Fibroblast of skin of abdomen (primary cell): Measurements from ENCODE around the gene CYTH2.

Source experiments
- DNase-seq: peaks from one replicate; pipeline ENCODE4 v3.0.0-alpha.2; 2013

The CYTH2 gene

DNA sequence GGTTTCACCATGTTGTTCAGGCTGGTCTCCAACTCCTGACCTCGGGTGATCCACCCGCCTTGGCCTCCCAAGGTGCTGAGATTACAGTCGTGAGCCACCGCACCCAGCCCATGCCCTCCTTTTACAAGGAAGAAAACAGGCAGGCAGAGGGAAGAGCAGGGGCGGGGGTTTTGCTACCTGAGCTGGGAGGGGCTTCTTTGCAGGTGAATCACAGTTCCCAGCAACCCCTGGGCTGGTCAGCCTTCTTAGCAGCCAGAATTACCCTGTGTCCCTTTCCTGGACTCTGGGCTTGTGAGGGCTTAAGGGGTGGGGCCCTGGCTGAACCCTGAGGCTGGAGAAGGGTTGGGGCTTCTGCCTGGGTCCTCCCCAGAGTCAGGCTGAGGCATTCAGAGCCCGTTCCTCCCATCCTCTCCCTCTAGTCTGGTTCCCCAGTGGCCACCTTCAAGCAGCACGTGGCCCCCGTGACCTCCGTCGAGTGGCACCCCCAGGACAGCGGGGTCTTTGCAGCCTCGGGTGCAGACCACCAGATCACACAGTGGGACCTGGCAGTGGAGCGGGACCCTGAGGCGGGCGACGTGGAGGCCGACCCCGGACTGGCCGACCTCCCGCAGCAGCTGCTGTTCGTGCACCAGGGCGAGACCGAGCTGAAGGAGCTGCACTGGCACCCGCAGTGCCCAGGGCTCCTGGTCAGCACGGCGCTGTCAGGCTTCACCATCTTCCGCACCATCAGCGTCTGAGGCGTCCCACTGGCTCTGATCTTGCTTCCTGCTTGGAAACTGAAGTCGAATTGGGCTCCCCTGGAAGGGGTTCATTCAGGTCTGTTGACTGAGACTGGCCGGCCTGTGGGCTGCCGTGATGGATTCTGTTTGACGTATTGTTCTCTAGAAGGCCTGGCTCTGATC lies 16.6 kb upstream of the CYTH2 start:
- DNase-seq: no peak

DNA sequence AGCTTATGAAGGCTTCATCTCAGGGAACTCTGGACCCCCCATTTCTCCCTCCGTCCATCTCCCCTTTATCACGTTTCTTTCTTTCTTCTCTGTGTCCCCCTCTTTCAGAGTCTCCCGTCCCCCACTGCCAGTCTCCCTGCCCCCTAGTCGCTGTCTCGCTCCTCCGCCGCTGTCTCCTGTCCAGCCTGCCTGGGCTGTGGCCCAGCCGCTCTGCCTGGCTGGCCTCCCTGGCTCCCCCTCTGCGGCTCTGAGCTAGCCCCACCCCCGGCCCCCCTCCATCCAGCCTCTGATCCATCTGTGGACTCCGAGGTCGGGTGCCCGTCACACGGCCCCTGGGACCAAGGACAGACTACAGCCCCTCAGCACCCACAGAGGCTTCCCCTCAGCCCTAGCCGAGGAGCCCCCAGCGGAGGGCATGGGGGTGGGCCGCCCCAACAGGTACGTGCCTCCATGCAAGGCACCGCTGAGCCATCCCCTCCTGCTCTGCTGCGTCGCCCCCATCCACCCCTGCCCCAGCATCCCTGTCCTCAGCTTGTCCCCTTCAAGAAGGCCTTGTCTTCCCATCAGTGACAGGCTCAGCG lies 14.9 kb upstream of the CYTH2 start:
- DNase-seq: no peak

DNA sequence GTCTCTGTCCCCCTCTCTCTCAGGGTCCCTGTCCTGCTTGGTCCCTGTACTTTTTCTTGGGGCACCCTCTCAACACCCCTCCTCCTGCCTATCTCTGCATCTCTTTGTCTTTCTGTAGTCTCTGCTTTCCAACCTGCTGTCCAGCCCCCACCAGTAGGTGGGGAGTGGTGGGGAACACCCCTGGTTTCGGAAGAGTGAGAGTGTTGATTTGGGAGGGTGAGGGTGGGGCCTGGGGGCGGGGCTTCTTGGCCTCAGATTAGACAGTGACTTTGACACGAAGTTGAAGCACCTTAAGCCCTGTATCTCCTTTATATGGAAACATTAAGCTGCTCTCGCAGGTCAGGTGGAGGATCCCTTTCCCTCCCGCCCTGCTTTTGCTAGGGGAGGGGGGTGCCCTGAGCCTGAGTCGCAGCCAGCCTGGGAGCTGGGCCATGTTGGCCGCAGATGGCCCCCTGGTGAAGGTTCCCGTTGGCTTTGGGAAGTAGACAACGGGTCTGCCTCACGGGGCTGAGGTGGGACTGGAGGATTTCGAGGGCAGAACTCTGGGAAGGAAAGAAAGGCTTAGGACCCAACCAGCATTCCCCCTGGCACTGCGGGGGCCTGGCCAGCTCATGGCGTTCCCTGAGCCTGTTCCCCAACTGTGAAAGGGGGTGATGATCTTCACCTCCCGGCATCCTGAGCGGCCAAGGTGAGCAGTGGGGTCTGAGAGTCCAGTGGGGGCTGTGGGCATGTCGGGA lies 13.8 kb upstream of the CYTH2 start, which contains the start of gene KCNJ14:
Gene KCNJ14 (plus strand): TSS at position 404 of the 737 bp plus-strand sequence. CDS start 6,151 bp downstream, outside the sequence.
- no peak for DNase-seq

DNA sequence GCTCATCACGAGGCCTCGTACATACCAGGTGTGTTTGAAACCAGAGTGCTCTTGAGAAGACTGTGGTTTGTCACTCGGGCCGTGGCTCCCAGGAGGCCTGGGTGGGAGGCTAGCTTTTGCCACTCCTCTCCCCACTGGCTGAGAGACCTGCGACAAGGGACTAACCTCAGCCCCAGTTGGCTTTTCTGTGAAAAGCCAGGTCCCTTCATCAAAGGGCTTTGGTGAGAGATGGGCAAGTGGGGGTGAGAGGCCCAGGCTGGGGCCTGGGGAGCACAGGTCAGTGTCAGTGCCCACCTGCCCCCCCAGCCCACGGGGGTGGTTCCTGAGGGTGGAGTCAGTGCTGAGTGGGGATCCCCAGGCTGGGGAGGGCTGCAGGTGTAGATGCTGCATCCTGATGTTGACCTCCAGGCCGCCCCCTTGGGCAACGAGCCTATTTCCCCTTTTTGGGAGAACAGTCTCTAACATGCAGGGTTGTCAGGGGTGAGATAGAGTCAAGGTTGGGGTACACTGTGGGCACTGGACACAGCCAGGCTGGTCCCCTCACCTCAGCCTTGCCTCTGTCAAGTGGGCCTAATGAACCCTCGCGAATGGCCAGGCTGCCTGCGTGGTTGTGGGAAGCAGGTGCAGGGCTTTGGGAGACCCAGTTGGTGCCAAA lies 13.1 kb upstream of the CYTH2 start:
- DNase-seq: no peak

DNA sequence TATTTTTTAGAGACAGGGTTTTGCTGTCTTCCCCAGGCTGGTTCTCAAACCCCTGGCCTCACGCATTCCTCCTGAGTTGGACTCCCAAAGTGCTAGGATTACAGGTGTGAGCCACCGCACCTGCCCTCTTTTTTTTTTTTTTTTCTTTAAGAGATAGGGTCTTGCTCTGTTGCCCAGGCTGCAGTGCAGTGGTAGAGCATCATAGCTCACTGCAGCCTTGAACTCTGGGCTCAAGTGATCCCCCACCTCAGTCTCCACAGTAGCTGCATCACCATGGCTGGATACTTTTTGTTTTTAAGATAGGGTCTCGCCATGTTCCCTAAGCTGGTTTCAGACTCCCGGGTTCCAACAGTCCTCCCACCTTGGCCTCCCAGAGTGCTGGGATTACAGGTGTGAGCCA lies 12.3 kb upstream of the CYTH2 start:
- no peak for DNase-seq

DNA sequence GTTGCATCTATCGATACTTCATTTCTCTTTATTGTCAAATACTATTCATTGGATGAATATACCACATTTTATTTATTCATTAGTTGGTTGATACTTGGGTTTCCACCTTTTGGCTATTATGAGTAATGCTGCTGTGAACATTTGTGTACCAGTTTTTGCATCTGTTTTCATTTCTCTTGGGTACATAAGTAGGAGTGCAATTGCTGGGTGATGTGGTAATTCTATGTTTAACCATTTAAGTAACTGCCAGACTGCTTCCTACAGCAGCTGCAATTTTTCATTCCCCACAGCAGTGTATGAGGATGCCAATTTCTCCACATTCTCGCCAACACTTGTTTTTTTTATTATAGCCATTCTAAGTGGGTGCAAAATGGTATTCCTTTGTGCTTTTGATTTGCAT lies 11.2 kb upstream of the CYTH2 start:
- no peak for DNase-seq

DNA sequence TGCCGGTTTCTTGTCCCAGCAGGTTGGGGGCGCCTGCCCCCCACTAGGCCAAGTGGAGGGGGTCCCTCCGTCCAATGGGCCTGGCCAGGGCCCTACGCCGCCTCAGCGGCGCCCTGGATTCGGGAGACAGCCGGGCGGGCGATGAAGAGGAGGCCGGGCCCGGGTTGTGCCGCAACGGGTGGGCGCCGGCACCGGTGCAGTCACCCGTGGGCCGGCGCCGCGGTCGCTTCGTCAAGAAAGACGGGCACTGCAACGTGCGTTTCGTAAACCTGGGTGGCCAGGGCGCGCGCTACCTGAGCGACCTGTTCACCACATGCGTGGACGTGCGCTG lies 7.6 kb upstream of the CYTH2 start:
- DNase-seq: no peak

DNA sequence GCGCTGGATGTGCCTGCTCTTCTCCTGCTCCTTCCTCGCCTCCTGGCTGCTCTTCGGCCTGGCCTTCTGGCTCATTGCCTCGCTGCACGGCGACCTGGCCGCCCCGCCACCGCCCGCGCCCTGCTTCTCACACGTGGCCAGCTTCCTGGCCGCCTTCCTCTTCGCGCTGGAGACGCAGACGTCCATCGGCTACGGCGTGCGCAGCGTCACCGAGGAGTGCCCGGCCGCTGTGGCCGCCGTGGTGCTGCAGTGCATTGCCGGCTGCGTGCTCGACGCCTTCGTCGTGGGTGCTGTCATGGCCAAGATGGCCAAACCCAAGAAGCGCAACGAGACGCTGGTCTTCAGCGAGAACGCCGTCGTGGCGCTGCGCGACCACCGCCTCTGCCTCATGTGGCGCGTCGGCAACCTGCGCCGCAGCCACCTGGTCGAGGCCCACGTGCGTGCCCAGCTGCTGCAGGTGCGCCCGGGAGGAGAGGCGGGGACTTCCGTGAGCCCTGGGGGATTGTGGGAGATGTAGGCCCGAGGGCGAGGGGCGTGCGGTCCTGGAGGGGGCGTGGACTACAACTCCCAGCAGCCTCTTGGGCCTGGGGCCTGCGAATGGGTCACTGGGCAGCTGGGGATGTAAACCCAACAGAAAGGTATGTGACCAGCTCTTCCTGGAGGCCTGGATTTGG lies 7.0 kb upstream of the CYTH2 start:
- DNase-seq: no peak

DNA sequence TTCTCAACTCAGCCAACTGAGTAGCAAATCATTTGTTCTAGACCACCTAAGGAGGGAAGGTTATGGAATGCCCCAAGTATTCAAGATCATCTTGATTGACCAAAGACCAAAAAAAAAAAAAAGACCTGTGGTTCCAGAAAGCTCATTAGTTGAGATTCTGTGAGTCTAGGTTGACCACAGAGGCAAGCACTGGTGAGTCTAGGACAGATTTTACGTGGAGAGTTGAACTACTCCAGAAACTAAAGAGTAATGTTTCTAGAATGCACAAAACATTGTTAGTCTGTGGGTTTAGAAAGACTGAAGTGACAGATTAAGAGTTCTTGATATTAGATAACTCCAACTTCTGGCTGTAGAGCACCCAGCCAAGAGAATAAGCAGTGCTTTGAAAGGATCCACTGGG lies 4.0 kb upstream of the CYTH2 start:
- no peak for DNase-seq

DNA sequence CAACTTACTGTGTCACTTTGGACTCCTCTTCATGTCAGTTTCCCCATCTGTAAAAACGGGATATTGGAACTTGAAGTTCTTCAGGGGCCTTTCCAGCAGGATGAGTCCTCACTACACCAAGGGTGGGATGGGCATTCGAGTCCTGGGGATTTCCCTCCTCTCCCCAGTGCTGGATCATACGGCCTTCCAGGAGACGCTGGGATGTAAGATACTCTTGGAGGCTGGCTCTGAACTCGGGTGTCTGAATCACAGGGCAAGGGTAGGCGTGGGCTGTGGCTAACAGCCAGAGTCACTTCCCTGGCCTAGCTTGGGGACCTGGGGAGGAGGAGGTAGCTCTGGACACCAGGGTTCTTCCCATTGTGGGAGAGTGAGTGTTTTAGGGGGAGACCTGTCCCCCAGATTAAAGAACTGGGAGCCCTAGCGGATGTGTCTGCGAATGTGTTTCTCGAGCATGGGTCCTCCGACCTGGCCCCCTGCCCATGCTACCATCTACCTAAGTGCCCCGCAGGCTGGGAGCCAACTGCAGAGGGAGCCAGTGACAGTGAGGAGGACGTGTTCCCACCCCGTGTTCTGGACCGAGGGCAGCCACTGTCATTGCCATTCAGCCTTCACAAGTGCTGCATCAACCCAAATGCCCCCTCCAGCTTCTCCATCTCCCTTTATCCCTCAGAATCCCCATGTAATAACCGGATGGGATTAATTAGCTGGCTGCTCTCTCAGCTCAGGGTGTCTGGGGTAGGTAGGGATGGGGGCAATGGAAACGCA lies 2.4 kb upstream of the CYTH2 start:
- no peak for DNase-seq

DNA sequence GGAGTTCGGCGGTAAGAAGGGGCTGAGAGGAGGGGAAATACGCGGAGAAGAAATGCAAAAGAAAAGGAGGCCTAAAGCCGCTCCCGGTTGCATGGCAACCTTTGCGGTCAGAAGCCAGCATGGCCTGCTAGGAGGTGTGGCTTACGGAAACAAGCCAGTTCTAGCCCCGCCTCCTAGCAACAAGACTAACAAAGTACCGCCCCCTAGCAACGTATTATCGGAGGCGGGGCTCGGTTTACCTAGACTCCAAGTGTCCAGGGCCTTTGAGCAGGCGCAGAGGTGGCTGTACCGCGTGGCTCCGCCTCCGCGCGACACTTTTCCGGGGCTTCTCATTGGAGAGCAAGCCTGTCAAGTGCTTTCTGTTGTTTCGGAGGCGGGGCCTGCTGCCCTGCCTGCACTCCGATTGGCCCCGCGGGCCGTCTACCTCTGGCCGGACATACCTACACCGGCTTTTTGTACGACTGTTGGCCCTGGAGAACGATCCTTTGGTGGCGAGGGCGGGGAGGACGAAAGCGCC lies 339 bp upstream of the CYTH2 start:
- DNase-seq: peak; percentile 100

DNA sequence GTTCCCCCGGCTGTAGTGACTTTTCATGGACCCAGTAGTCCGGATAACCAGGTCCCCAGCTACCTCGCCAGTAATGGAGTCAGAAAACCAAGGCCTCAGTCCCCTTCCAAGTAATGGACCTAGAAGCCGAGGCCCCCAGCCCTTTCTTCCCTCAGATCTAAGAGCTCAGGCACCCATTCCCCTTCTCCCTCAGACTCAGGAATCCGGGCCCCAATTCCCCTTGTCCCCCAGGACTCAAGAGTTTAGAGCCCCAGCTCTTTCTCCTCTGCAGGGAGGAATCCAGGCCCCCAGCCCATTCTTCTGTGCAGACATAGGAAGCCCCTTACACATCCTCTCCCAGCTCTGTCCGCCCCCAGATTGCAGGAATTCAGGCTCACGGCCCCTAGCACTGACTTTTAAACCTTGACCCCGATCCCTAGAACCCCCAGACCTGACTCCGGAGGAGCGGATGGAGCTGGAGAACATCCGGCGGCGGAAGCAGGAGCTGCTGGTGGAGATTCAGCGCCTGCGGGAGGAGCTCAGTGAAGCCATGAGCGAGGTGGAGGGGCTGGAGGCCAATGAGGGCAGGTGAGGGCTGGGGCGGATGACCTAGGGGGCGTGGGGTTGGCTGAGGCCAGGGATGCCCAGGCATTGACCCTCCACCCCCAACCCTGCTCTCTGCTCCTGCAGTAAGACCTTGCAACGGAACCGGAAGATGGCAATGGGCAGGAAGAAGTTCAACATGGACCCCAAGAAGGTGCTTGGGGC lies 938 bp downstream of the CYTH2 start:
- no peak for DNase-seq

DNA sequence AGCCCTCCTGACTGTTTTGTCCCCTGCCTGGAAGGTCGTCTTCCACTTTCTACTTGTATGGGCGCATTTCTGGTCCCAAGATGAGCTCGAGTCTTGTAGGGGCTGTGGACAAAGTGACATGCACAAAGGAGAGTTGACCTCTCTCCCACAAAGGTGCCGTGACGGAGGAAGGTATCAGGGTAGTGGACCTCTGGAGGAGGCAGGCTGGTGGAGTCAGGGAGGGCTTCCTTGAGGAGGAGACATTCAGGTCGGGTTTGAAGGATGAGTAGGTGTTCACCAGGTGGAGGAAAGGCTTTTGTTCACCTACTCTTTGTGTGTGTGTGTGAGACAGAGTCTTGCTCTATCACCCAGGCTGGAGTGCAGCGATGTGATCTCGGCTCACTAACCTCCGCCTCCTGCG lies 1.7 kb downstream of the CYTH2 start:
- no peak for DNase-seq

DNA sequence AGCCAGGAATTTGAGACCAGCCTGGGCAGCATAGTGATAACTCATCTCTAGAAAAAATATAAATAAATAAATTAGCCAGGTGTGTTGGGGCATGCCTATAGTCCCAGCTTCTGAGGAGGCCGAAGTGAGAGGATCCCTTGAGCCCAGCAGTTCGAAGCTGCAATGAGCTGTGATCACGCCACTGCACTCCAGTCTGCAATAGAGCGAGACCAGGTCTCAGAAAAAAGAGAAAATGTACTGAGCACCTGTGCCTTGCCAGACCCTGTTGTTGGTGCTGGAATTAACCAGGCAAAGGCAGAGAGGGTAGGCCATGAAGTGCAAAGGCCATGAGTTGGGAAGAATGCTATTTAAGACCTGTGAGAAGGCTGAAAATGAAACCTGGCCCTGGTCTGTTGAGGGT lies 2.7 kb downstream of the CYTH2 start:
- DNase-seq: no peak

DNA sequence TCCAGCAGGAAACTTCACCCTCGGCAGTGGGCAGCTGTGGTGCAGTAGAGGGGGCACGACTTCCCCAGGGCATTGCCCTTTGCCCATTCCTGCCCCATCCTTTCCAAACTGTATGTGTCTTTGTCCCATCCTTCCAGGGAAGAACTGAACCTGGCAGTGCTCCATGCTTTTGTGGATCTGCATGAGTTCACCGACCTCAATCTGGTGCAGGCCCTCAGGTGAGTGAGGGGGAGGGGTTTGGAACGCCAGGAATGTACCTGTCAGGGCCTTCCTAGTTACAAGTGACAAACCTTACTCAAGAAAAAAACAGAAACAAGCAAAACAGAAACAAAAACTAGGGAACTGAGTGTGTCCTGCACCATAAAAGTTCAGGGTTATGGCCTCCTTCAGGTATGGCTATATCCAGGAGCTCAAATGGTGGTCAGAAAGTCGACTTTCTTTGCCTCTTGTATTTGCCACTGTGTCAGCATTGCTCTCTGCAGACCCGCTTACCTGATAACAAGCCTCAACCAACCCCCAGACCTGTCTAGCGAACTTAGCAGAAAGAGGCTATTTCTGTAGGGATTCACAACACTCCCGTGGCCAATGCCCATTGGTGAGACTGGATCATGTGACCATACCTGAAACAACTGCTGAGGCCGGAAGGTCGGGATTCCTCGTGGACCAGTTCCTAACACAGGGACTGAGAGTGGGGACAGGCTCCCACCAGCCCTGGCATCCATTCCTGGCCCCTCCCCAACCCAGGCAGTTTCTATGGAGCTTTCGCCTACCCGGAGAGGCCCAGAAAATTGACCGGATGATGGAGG lies 4.2 kb downstream of the CYTH2 start:
- DNase-seq: no peak

DNA sequence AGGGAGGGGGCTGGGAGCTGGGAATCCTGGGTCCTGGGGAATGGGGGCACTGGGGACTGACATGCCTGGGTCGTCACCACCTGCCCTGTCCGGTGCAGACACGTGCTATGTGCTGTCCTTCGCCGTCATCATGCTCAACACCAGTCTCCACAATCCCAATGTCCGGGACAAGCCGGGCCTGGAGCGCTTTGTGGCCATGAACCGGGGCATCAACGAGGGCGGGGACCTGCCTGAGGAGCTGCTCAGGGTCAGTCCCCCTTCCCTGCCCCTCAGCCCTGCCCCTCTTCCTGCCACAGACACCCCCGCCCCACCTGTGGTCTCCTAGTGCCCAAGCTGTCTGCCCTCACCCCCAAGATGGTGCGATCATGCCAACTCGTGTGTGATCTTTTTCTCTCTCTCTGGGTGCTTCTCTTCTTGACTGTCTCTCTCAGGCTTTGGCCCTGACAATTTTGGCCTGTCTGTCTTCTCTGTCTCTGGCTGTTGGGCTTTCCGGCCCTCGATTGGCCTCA lies 5.0 kb downstream of the CYTH2 start:
- DNase-seq: no peak

DNA sequence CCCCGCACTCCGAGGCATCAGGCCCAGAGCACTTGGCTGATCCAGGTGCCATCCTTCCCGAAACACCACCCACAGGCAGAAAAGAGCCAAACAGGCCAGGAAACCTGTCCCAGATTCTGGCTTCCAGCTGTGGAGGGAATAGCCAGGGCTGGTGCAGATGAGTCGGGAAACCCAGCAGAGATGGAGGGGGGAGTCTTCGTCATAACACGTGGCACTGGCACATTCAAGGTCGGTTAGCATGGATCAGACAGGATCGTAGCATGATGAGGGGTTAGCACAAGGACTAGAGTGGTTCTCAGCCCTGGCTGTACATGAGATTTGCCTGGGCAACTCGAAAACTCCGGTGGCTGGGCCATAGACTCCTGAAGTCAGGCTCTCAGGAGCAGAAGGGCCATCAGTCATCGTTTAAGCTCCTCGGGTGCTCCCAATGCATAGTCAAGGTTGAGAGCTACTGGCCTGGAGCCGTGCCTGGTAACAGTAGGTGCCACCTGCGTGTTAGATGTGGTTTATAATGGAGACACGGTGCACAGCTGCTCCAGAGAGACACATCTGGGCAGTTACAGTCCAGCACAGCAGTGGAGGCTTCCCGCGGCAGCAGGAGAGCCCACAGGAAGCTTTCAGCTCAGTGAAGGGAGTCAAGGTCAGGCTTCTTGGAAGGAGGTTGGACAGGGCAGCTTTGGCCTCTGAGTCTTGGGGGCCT lies 6.3 kb downstream of the CYTH2 start:
- no peak for DNase-seq

DNA sequence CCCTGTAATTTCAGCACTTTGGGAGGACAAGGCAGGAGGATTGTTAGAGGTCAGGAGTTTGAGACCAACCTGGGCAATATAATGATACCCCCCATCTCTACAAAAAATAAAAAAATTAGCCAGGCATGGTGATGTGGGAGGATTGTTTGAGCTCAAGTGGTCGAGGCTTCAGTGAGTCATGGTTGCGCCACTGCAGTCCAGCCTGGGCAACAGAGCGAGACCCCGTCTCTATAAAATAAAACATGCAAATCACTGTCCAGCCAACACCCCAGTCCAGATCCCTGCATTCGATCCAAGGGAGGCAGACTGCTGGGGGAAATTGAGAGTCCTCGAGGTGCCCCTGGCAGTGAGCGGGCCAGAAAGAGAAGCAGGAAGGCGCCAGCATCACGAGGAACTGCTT lies 7.0 kb downstream of the CYTH2 start:
- no peak for DNase-seq

DNA sequence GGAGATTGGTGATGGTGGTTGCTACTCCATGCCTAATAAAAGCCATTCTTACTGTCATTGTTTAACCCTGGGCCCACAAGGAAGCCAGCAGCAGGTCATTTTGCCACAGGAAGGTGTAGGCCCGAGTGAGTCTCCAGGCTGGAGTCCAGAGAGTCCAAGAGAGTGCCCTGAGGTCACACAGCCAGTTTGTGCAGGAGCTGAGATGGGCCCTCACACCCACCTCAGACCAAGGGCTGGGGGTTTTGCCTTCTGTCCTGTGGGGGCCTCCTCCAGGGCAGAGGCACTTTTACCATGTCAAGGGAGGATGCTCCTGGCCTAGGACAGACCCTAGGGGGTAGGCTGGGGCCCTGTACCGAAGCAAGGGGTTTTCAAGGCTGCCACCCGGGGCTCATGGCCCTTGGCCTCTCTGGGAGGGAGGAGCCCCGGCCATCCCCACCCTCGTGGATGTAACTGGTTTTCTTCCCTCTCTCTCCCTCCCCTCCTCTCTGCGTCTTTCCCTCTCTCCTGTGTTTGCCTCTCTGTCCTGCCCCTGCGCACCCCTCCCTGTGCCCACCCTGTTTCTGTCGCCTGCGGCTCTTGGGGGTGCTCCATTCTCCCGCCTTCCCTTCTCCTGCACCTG lies 8.0 kb downstream of the CYTH2 start:
- no peak for DNase-seq
